ENCODE data around the gene PHF13. TPM values are rescaled to one million over a fixed set of nuclear protein-coding genes. Genes with fewer than 3 reads are reported as not detected.

Gene PHF13
- total RNA-seq, 2 donors from 2014 or later, result 5.0 to 8.1 TPM

- DNase-seq (ENCODE audit: low spot score), result no peak
- Histone ChIP-seq H3K27ac (no peak overlapping the region), H3K36me3 (peaks cover 38% of the 10 kb centered on the region)
These were observed 14.5 kb downstream of the PHF13 start for GRCh38 chr1:6627841-6628545.

GRCh38 chr1:6628971-6629479 lies 15.5 kb downstream of the PHF13 start:
- Histone ChIP-seq H3K27ac (no peak overlapping the region), H3K4me3 (no peak overlapping the region), H3K27me3 (no peaks in the 10 kb centered on the region), H3K36me3 (peaks cover 49% of the 10 kb centered on the region), H3K9me3 (no peaks in the 10 kb centered on the region), H3K4me1 (peaks cover 0 to 23% of the 10 kb centered on the region in 2 donors)
- DNase-seq (ENCODE audit: low spot score), result no peak
- TF ChIP-seq, protein P1, sequence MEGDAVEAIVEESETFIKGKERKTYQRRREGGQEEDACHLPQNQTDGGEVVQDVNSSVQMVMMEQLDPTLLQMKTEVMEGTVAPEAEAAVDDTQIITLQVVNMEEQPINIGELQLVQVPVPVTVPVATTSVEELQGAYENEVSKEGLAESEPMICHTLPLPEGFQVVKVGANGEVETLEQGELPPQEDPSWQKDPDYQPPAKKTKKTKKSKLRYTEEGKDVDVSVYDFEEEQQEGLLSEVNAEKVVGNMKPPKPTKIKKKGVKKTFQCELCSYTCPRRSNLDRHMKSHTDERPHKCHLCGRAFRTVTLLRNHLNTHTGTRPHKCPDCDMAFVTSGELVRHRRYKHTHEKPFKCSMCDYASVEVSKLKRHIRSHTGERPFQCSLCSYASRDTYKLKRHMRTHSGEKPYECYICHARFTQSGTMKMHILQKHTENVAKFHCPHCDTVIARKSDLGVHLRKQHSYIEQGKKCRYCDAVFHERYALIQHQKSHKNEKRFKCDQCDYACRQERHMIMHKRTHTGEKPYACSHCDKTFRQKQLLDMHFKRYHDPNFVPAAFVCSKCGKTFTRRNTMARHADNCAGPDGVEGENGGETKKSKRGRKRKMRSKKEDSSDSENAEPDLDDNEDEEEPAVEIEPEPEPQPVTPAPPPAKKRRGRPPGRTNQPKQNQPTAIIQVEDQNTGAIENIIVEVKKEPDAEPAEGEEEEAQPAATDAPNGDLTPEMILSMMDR (IDR thresholded peaks at IDR 0.05), result no peak

More at GRCh38 chr1:6627841-6628545, 14.5 kb downstream of the PHF13 start:
- Histone ChIP-seq H3K4me3 (no peak overlapping the region), H3K27me3 (no peaks in the 10 kb centered on the region), H3K9me3 (no peaks in the 10 kb centered on the region), H3K4me1 (peaks cover 0 to 23% of the 10 kb centered on the region in 2 donors)
- TF ChIP-seq, protein P1 (IDR thresholded peaks at IDR 0.05), result no peak

GRCh38 chr1:6630027-6630426 lies 16.5 kb downstream of the PHF13 start:
- Histone ChIP-seq H3K27me3 (no peaks in the 10 kb centered on the region), H3K4me3 (no peak overlapping the region), H3K36me3 (peaks cover 59% of the 10 kb centered on the region), H3K9me3 (no peaks in the 10 kb centered on the region), H3K27ac (no peak overlapping the region), H3K4me1 (peaks cover 0 to 16% of the 10 kb centered on the region in 2 donors)
- no peak for DNase-seq (ENCODE audit: low spot score)
- TF ChIP-seq, protein P1 (IDR thresholded peaks at IDR 0.05), result no peak

- no peaks in the 10 kb centered on the region for H3K27me3 ChIP-seq
- H3K9me3 ChIP-seq, result no peaks in the 10 kb centered on the region
- DNase-seq (ENCODE audit: low spot score), result no peak
- peaks cover 0 to 13% of the 10 kb centered on the region in 2 donors for H3K4me1 ChIP-seq
- TF ChIP-seq, protein P1 (IDR thresholded peaks at IDR 0.05), result no peak
- peaks cover 68% of the 10 kb centered on the region for H3K36me3 ChIP-seq
- H3K27ac ChIP-seq, result no peak overlapping the region
- no peak overlapping the region for H3K4me3 ChIP-seq
These were observed 17.5 kb downstream of the PHF13 start for GRCh38 chr1:6631058-6631457.

- Histone ChIP-seq H3K4me3 (no peak overlapping the region), H3K27ac (no peak overlapping the region), H3K4me1 (no peaks in the 10 kb centered on the region), H3K27me3 (no peaks in the 10 kb centered on the region), H3K36me3 (peaks cover 86% of the 10 kb centered on the region), H3K9me3 (no peaks in the 10 kb centered on the region)
- no peak for DNase-seq (ENCODE audit: low spot score)
- TF ChIP-seq, protein P1 (IDR thresholded peaks at IDR 0.05), result no peak
These were observed 19.3 kb downstream of the PHF13 start for GRCh38 chr1:6632588-6633514.

Measured in right atrium auricular region (tissue), 2 donors.